SU-DHL-6 (cell line): ENCODE measurements around the gene HSFX1.

ENCODE experiments used
- EZH2phosphoT487 ChIP-seq: fragments of 200-600 bp; sonication (generic), shearing (Covaris generic); conservative IDR thresholded peaks from 2 replicates; pipeline ENCODE4 v1.6.1; 2018; ENCODE audit warnings: mild to moderate bottlenecking, antibody characterized with exemption, low read length, moderate library complexity, mixed read lengths
- TF ChIP-seq, protein P1 (sequence below): fragments of 200-600 bp; sonication (generic); IDR thresholded peaks from one replicate; pipeline ENCODE4 v1.5.1; 2017; ENCODE audit warnings: antibody characterized with exemption, mild to moderate bottlenecking, low read length, moderate library complexity; ENCODE audit not compliant: insufficient read depth, poor library complexity, severe bottlenecking

DNA sequence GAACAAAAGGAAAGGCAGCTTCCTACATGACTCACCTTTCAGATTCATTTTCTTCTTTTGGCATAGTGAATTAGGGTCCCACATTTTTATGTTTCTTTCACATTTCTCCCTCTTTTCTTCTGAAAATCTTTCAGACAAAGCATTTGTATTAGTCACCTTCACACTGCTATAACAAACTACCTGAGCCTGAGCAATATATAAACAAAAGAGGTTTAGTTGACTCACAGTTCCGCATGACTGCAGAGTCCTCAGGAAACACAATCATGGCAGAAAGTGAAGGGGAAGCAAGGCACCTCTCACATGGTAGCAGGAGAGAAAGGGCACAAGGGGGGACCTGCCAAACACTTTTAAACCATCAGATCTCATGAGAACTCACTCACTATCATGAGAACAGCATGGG lies 44.8 kb downstream of the HSFX1 start:
- TF ChIP-seq, protein P1, sequence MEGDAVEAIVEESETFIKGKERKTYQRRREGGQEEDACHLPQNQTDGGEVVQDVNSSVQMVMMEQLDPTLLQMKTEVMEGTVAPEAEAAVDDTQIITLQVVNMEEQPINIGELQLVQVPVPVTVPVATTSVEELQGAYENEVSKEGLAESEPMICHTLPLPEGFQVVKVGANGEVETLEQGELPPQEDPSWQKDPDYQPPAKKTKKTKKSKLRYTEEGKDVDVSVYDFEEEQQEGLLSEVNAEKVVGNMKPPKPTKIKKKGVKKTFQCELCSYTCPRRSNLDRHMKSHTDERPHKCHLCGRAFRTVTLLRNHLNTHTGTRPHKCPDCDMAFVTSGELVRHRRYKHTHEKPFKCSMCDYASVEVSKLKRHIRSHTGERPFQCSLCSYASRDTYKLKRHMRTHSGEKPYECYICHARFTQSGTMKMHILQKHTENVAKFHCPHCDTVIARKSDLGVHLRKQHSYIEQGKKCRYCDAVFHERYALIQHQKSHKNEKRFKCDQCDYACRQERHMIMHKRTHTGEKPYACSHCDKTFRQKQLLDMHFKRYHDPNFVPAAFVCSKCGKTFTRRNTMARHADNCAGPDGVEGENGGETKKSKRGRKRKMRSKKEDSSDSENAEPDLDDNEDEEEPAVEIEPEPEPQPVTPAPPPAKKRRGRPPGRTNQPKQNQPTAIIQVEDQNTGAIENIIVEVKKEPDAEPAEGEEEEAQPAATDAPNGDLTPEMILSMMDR: no peak
- no peak for TF ChIP-seq EZH2phosphoT487
